Tibial nerve (tissue), 4 donors: Measurements from ENCODE around the gene MFSD2B.
"Not testable (repeated sequence)": the region's sequence is repeated elsewhere in the genome, so short reads cannot be mapped to it uniquely, and the experiment has no call there.

Source experiments
- EP300 ChIP-seq, 2 donors: sonication (generic); formaldehyde crosslinking; IDR thresholded peaks; one replicate each; pipeline ENCODE4 v1.6.1; 2017; ENCODE audit warnings: antibody characterized with exemption in 2 of 2, mild to moderate bottlenecking in 1 of 2
- POLR2A ChIP-seq, 2 donors: fragments of 450-650 bp; IDR thresholded peaks; one replicate each; pipeline ENCODE4 v1.6.1; 2017; ENCODE audit warnings: antibody characterized with exemption in 2 of 2, mild to moderate bottlenecking in 2 of 2, moderate library complexity in 2 of 2
- TF ChIP-seq, protein P1 (sequence below), 5 experiments: fragments of 200-600 bp in 3 of 5; fragments of 450-650 bp in 2 of 5; sonication (generic) in 3 of 5; IDR thresholded peaks; one replicate each; pipeline ENCODE4 v1.5.1; 2016 to 2019; ENCODE audit warnings: antibody characterized with exemption in 5 of 5, mild to moderate bottlenecking in 3 of 5, moderate library complexity in 2 of 5

DNA sequence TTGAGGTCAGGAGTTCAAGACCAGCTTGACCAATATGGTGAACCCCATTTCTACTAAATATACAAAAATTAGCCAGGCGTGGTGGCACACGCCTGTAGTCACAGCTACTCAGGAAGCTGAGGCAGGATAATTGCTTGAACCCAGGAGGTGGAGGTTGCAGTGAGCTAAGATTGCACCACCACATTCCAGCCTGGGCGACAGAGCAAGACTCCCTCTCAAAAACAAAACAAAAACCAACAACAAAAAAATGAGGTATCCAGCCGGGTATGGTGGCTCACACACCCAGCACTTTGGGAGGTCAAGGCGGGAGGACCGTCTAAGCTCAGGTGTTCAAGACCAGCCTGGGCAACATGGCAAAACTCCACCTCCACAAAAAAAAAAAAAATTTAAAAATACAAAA lies 5.0 kb downstream of the MFSD2B start:
- TF ChIP-seq, protein P1, sequence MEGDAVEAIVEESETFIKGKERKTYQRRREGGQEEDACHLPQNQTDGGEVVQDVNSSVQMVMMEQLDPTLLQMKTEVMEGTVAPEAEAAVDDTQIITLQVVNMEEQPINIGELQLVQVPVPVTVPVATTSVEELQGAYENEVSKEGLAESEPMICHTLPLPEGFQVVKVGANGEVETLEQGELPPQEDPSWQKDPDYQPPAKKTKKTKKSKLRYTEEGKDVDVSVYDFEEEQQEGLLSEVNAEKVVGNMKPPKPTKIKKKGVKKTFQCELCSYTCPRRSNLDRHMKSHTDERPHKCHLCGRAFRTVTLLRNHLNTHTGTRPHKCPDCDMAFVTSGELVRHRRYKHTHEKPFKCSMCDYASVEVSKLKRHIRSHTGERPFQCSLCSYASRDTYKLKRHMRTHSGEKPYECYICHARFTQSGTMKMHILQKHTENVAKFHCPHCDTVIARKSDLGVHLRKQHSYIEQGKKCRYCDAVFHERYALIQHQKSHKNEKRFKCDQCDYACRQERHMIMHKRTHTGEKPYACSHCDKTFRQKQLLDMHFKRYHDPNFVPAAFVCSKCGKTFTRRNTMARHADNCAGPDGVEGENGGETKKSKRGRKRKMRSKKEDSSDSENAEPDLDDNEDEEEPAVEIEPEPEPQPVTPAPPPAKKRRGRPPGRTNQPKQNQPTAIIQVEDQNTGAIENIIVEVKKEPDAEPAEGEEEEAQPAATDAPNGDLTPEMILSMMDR (IDR thresholded peaks at IDR 0.05) = not testable (repeated sequence)
- TF ChIP-seq POLR2A, EP300 (IDR thresholded peaks at IDR 0.05): not testable (repeated sequence)
